HepG2 (cell line): Measurements from ENCODE around the gene BSND. TPM values are rescaled to one million over a fixed set of nuclear protein-coding genes. Genes with fewer than 3 reads are reported as not detected.
A peak's percentile ranks its signal among the peaks of the same experiment; 100 is the strongest.

Experiments
- ATAC-seq: fragments of 200-7000 bp; cut with Tn5 transposase; 3 replicates; pipeline ENCODE4 v1.9.1; 2020; ENCODE audit warnings: mild to moderate bottlenecking, moderate library complexity
- BruUV-seq: library from RNA; stranded (reverse); fragments of 400-500 nt; replicated peaks from 2 replicates; lab custom pipeline; 2021; lab: Mats Ljungman, UMichigan
- CTCF ChIA-PET: fragments of 300-600 bp; formaldehyde crosslinking; extraction: SDS; loops from one replicate; lab custom pipeline; 2021; ENCODE audit warnings: low total read pairs, inconsistent platforms, low intra/inter-chr PET ratio; lab: Yijun Ruan, JAX
- POLR2A ChIA-PET: fragments of 350-600 bp; sonication (Branson Sonifier 250); formaldehyde crosslinking; loops from one replicate; lab custom pipeline; 2020; ENCODE audit warnings: antibody characterized with exemption, inconsistent platforms; lab: Yijun Ruan, JAX
- DNase-seq: peaks from one replicate; pipeline ENCODE4 v3.0.0-alpha.2; 2015; ENCODE audit warnings: low spot score
- FAIRE-seq: peaks from 3 replicates; lab custom pipeline; 2011; peaks lifted over from hg19 to GRCh38; lab: Jason Lieb, UNC
- H2AFZ ChIP-seq: one replicate; pipeline ENCODE4 v1.6.1; 2011; ENCODE audit warnings: low read length, inconsistent platforms
- H3K27ac ChIP-seq: fragments of 300-600 bp; 3 replicates; pipeline ENCODE4 v1.8.0; 2011; ENCODE audit warnings: mixed run types, mild to moderate bottlenecking, mixed read lengths, low read length, inconsistent platforms; ENCODE audit not compliant: insufficient read depth; ENCODE audit errors: extremely low read length
- H3K27me3 ChIP-seq, 2 experiments: fragments of 200-600 bp in 1 of 2; 2 replicates in 1 of 2; 3 replicates in 1 of 2; pipeline versions ENCODE4 v1.6.0 to v1.8.0; 2011; ENCODE audit warnings: low read length in 2 of 2, mild to moderate bottlenecking in 2 of 2, moderate library complexity in 2 of 2, inconsistent platforms in 1 of 2; ENCODE audit not compliant: insufficient read depth in 2 of 2, control insufficient read depth in 1 of 2
- H3K36me3 ChIP-seq, 2 experiments: fragments of 200-600 bp in 1 of 2; replicated peaks in 1 of 2; 2 replicates in 1 of 2; 3 replicates in 1 of 2; pipeline versions ENCODE4 v1.5.1 to v1.8.0; 2011; ENCODE audit warnings: low read length in 2 of 2, inconsistent platforms in 1 of 2; ENCODE audit not compliant: insufficient read depth in 2 of 2, control insufficient read depth in 1 of 2
- H3K4me1 ChIP-seq: 2 replicates; pipeline ENCODE4 v1.5.1; 2012; ENCODE audit warnings: low read length, inconsistent platforms; ENCODE audit not compliant: insufficient read depth
- H3K4me2 ChIP-seq: 2 replicates; pipeline ENCODE4 v1.6.0; 2011; ENCODE audit warnings: low read depth, low read length, inconsistent platforms
- H3K4me3 ChIP-seq, 3 experiments: fragments of 200-600 bp in 1 of 3; sonication (generic), shearing (Covaris generic) in 1 of 3; replicated peaks in 1 of 3; 2 replicates each; pipeline ENCODE4 v1.5.1; 2011 to 2016; ENCODE audit warnings: low read length in 3 of 3, inconsistent platforms in 2 of 3, low read depth in 2 of 3, mild to moderate bottlenecking in 2 of 3, control low read depth in 1 of 3, mixed read lengths in 1 of 3; ENCODE audit not compliant: insufficient read depth in 1 of 3
- H3K79me2 ChIP-seq: one replicate; pipeline ENCODE4 v1.6.1; 2011; ENCODE audit warnings: low read length, inconsistent platforms; ENCODE audit not compliant: insufficient read depth
- H3K9ac ChIP-seq: 2 replicates; pipeline ENCODE4 v1.6.0; 2011; ENCODE audit warnings: mild to moderate bottlenecking, low read depth, low read length, inconsistent platforms; ENCODE audit not compliant: insufficient read depth
- H3K9me3 ChIP-seq: 2 replicates; pipeline ENCODE4 v1.5.1; 2012; ENCODE audit warnings: mild to moderate bottlenecking, low read length
- H4K20me1 ChIP-seq: 2 replicates; pipeline ENCODE4 v1.6.0; 2011; ENCODE audit warnings: inconsistent platforms, mild to moderate bottlenecking, low read length, moderate library complexity; ENCODE audit not compliant: insufficient read depth
- LCORL ChIP-seq, 2 experiments: fragments of 450-650 bp in 1 of 2; sonication (generic) in 1 of 2; formaldehyde crosslinking in 1 of 2; IDR thresholded peaks; 2 replicates each; pipeline versions ENCODE4 v1.5.0 to v1.6.1; 2017 to 2020; ENCODE audit warnings: antibody characterized with exemption in 1 of 2, missing genetic modification reagents in 1 of 2
- MAZ ChIP-seq, 2 experiments: sonication (generic) in 1 of 2; formaldehyde crosslinking in 1 of 2; IDR thresholded peaks; 2 replicates each; pipeline versions ENCODE4 v1.5.0 to v1.6.1; 2012 to 2020; ENCODE audit warnings: low read depth in 2 of 2, mild to moderate bottlenecking in 2 of 2, borderline replicate concordance in 1 of 2, improper control_type of control experiment in 1 of 2, low read length in 1 of 2, missing genetic modification reagents in 1 of 2, moderate library complexity in 1 of 2
- MIXL1 ChIP-seq: IDR thresholded peaks from 2 replicates; pipeline ENCODE4 v1.6.1; 2016
- NR1H2 ChIP-seq: sonication (generic); formaldehyde crosslinking; IDR thresholded peaks from 2 replicates; pipeline ENCODE4 v1.8.1; 2022; ENCODE audit warnings: low read depth, missing genetic modification reagents, borderline replicate concordance
- REL ChIP-seq: sonication (generic); formaldehyde crosslinking; conservative IDR thresholded peaks from 2 replicates; pipeline ENCODE4 v1.8.0; 2022; ENCODE audit warnings: mild to moderate bottlenecking, missing genetic modification reagents, moderate library complexity
- RXRB ChIP-seq: IDR thresholded peaks from 2 replicates; pipeline ENCODE4 v1.6.1; 2016; ENCODE audit warnings: borderline replicate concordance, missing genetic modification reagents, missing compliant biosample characterization
- ZFP82 ChIP-seq: sonication (generic); formaldehyde crosslinking; IDR thresholded peaks from 2 replicates; pipeline ENCODE4 v1.5.1; 2020; ENCODE audit warnings: mild to moderate bottlenecking, missing genetic modification reagents, borderline replicate concordance
- ZNF337 ChIP-seq: sonication (generic); formaldehyde crosslinking; IDR thresholded peaks from 2 replicates; pipeline ENCODE4 v1.5.1; 2020; ENCODE audit warnings: missing genetic modification reagents, low read depth, mild to moderate bottlenecking, borderline replicate concordance
- ZNF510 ChIP-seq: sonication (generic); formaldehyde crosslinking; IDR thresholded peaks from 2 replicates; pipeline ENCODE4 v1.4.0; 2020; ENCODE audit warnings: low read depth, mild to moderate bottlenecking, missing genetic modification reagents
- ZNF543 ChIP-seq: sonication (generic); formaldehyde crosslinking; IDR thresholded peaks from 2 replicates; pipeline ENCODE4 v1.4.0; 2020; ENCODE audit warnings: mild to moderate bottlenecking, missing genetic modification reagents
- ZNF672 ChIP-seq: sonication (generic); formaldehyde crosslinking; IDR thresholded peaks from 2 replicates; pipeline ENCODE4 v1.8.1; 2022; ENCODE audit warnings: missing genetic modification reagents
- WGBS: methylation state at CpG from one replicate; pipeline ENCODE4 v1.1.6; 2017; ENCODE audit warnings: low lambda C conversion rate; 5-methylcytosine and 5-hydroxymethylcytosine counted together
- in situ Hi-C: cut with HindIII; loops from 2 replicates; pipeline ENCODE4 v1.10.0; 2017; ENCODE audit warnings: low pct_unique_long_range_greater_than_20kb; ENCODE audit not compliant: extremely low pct_ligation_motif_present
- intact Hi-C: fragments of 100-400 bp; cut with micrococcal nuclease; formaldehyde crosslinking; loops from one replicate; pipeline ENCODE4 v1.10.0; 2022; ENCODE audit not compliant: unreplicated experiment
- polyA plus RNA-seq, 8 experiments: library from polyadenylated mRNA; depleted of rRNA in 3 of 8; stranded (reverse) in 7 of 8; unstranded in 1 of 8; fragments of >200 nt; fragmentation: Illumina TruSeq in 4 of 8; extraction: Trizol in 4 of 8; gene quantifications; 2 replicates each; pipeline versions ENCODE4 v1.2.1 to v1.2.3, GENCODE V29; 2011 to 2016; ENCODE audit warnings: low read depth in 4 of 8, missing spikeins in 1 of 8, mixed read lengths in 1 of 8; ENCODE audit not compliant: insufficient read depth in 1 of 8
- total RNA-seq, 5 experiments: library from RNA; depleted of rRNA; stranded (reverse); fragments of >200 nt; fragmentation: Illumina TruSeq; extraction: Trizol; gene quantifications; 2 replicates each; pipeline ENCODE4 v1.2.3, GENCODE V29; 2016; ENCODE audit warnings: low read depth in 1 of 5
- TF ChIP-seq, protein P1 (sequence below): sonication (generic); formaldehyde crosslinking; IDR thresholded peaks from 2 replicates; pipeline ENCODE4 v1.5.0; 2020; ENCODE audit warnings: missing genetic modification reagents, mild to moderate bottlenecking, borderline replicate concordance
- TF ChIP-seq, protein P2 (sequence below): sonication (generic); formaldehyde crosslinking; IDR thresholded peaks from 2 replicates; pipeline ENCODE4 v1.4.0; 2020; ENCODE audit warnings: mild to moderate bottlenecking, missing genetic modification reagents
- TF ChIP-seq, protein P3 (sequence below): conservative IDR thresholded peaks from 2 replicates; pipeline ENCODE4 v1.6.1; 2018; ENCODE audit warnings: missing genetic modification reagents

Gene BSND
- total and polyA plus RNA-seq, 2 of the 13 experiments (the other 11 are each of a cell fraction or from before 2014, with no cell fraction given), result not detected

DNA sequence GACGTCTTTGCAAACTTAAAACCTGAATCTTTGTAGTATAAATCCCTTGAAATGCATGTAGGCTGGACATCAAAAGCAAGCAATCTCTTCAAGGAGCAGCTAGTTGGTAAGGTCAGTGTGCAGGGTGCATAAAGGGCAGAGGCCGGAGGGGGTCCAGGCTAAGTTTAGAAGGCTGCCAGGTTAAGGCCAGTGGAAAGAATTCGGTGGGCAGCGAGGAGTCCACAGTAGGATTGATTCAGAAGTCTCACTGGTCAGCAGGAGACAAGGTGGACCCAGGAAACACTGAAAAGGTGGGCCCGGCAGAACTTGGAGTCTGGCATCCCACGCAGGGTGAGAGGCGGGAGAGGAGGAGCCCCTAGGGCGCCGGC lies 40.2 kb downstream of the BSND start:
- Histone ChIP-seq H3K79me2 (peaks cover 49% of the 10 kb centered on the region), H3K9me3 (no peaks in the 10 kb centered on the region), H3K9ac (peak overlapping the region; percentile 77), H2AFZ (no peak overlapping the region), H3K27me3 (peaks cover 0 to 1% of the 10 kb centered on the region in 2 experiments; a peak in 1 of 5 replicates), H3K4me2 (peak overlapping the region; percentile 94), H3K4me3 (peak overlapping the region; percentile 69 to 87 (median 76)), H3K27ac (peak overlapping the region; percentile 82), H3K4me1 (peaks cover 78% of the 10 kb centered on the region), H3K36me3 (peaks cover 0 to 2% of the 10 kb centered on the region in 2 experiments; a peak in 3 of 5 replicates), H4K20me1 (peaks cover 27% of the 10 kb centered on the region)
- TF ChIP-seq MIXL1 (CRISPR knock-in tag), result no peak
- no peak for TF ChIP-seq MAZ (IDR thresholded peaks at IDR 0.05; ENCODE audit: borderline replicate concordance, low read depth, low read length)
- 0 out of 2 replicates have a peak, but pooled peaks have one; percentile 6 for TF ChIP-seq MAZ (CRISPR knock-in tag; IDR thresholded peaks at IDR 0.05; ENCODE audit: low read depth)
- 0 out of 2 replicates have a peak, but pooled peaks have one; percentile 26 for TF ChIP-seq ZNF337 (CRISPR knock-in tag)
- TF ChIP-seq RXRB (CRISPR knock-in tag), result no peak
- TF ChIP-seq ZNF672 (CRISPR knock-in tag), result 0 out of 2 replicates have a peak, but pooled peaks have one; percentile 46
- TF ChIP-seq, protein P1, sequence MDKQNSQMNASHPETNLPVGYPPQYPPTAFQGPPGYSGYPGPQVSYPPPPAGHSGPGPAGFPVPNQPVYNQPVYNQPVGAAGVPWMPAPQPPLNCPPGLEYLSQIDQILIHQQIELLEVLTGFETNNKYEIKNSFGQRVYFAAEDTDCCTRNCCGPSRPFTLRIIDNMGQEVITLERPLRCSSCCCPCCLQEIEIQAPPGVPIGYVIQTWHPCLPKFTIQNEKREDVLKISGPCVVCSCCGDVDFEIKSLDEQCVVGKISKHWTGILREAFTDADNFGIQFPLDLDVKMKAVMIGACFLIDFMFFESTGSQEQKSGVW, result 0 out of 2 replicates have a peak, but pooled peaks have one; percentile 70
- TF ChIP-seq, protein P2, sequence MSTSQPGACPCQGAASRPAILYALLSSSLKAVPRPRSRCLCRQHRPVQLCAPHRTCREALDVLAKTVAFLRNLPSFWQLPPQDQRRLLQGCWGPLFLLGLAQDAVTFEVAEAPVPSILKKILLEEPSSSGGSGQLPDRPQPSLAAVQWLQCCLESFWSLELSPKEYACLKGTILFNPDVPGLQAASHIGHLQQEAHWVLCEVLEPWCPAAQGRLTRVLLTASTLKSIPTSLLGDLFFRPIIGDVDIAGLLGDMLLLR (CRISPR knock-in tag), result no peak
- TF ChIP-seq, protein P3, sequence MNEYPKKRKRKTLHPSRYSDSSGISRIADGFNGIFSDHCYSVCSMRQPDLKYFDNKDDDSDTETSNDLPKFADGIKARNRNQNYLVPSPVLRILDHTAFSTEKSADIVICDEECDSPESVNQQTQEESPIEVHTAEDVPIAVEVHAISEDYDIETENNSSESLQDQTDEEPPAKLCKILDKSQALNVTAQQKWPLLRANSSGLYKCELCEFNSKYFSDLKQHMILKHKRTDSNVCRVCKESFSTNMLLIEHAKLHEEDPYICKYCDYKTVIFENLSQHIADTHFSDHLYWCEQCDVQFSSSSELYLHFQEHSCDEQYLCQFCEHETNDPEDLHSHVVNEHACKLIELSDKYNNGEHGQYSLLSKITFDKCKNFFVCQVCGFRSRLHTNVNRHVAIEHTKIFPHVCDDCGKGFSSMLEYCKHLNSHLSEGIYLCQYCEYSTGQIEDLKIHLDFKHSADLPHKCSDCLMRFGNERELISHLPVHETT, result no peak
- 0 out of 2 replicates have a peak, but pooled peaks have one; percentile 5 for TF ChIP-seq NR1H2 (CRISPR knock-in tag)
- TF ChIP-seq LCORL (IDR thresholded peaks at IDR 0.05), result peak; percentile 47; the same call in 1 of the 2 replicates
- TF ChIP-seq LCORL (CRISPR knock-in tag; IDR thresholded peaks at IDR 0.05), result no peak
- TF ChIP-seq REL (CRISPR knock-in tag), result peak; percentile 53; the same call in 1 of the 2 replicates
- TF ChIP-seq ZNF510 (CRISPR knock-in tag), result 0 out of 2 replicates have a peak, but pooled peaks have one; percentile 3
- peak; percentile 3; the same call in 1 of the 2 replicates for TF ChIP-seq ZNF543
- 0 out of 2 replicates have a peak, but pooled peaks have one; percentile 2 for TF ChIP-seq ZFP82 (CRISPR knock-in tag)
- BruUV-seq, result no TSS peak
- WGBS, result 3% methylated on average over 9 of the region's 9 CpGs
- intact Hi-C loops (no loop called here), in situ Hi-C loops (no loop called here)
- ATAC-seq (no peak), DNase-seq (no peak), FAIRE-seq (peak; percentile 26)
- ChIA-PET POLR2A (no interaction called here), CTCF (no interaction called here)
